D341Med (cell line): ENCODE results near the gene TLCD2.
A peak's percentile ranks its signal among the peaks of the same experiment; 100 is the strongest.
"Not testable (repeated sequence)": the region's sequence is repeated elsewhere in the genome, so short reads cannot be mapped to it uniquely, and the experiment has no call there.

Experiments used
- DNase-seq: peaks from one replicate; pipeline ENCODE4 v3.0.0; 2012; ENCODE audit warnings: low spot score

Gene TLCD2

DNA sequence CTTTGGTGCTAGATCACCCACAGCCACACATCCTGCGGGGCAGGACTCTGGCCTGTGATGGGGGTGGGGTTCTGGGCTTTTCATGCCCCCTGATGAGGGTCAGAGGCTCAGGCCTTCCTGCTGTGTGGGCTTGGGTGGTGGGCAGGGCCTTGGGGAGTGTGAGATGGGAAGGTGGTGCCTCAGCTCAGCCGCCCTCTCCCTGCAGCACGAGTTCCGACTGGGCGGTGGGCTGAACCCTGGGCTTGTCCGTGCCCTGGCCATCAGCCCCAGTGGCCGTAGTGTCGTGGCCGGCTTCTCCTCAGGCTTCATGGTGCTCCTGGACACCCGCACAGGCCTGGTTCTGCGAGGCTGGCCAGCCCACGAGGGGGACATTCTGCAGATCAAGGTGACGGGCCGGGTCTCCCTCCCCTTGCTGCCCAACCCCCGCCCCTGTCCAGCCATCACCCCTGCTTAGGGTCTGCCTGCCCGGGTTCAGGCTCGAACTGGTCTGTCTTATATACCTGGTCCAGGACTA is 25.7 kb upstream of the TLCD2 start:
- DNase-seq: no peak

DNA sequence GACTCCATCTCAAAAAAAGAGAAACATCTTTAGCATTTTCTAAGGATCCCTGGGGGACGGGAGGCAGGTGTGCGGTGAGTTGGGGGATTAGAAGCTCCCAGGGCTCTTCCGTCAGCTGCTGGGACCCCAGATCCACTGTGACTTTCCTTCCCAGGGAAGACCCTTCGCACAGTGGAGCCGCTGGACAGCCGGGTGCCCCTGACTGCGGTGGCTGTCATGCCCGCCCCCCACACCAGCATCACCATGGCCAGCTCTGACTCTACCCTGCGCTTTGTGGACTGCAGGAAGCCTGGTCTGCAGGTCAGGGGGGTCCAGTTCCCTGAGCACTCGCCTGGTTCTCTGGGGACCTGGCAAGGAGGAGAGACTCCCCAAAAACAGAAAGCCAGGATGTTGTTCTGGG is 25.2 kb upstream of the TLCD2 start:
- no peak for DNase-seq

DNA sequence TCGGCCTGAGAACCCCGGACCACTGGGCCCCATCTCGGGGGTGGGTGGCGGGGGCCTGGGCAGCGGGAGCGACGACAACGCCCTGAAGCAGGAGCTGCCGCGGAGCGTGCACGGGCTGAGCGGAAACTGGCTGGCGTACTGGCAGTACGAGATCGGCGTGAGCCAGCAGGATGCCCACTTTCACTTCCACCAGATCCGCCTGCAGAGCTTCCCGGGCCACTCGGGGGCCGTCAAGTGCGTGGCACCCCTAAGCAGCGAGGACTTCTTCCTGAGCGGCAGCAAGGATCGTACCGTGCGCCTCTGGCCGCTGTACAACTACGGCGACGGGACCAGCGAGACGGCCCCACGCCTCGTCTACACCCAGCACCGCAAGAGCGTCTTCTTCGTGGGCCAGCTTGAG is 23.6 kb upstream of the TLCD2 start:
- no peak for DNase-seq

DNA sequence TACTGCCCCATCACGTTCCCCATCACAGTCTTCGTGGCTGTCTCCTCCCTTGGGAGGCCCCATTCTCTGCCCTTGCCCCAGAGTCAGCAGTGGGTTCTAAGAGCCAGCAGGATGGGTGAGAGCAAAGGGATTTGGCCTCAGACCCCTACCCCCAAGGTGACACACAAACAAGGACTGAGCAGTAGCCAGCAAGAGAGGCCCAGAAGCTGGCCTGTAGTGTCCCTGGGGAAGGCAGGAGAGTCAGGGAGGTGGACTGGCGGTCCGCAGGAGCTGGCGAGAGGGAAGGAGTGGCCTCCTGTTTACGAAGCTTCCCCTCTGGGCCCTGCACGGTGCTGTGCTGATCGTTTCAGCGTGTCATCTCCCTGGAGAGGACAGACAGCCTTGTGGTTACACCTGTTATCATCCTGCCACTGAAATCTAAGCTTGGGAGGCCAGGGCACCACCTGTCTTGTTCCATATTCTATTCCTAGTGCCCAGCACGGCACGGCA is 22.7 kb upstream of the TLCD2 start:
- DNase-seq: no peak

DNA sequence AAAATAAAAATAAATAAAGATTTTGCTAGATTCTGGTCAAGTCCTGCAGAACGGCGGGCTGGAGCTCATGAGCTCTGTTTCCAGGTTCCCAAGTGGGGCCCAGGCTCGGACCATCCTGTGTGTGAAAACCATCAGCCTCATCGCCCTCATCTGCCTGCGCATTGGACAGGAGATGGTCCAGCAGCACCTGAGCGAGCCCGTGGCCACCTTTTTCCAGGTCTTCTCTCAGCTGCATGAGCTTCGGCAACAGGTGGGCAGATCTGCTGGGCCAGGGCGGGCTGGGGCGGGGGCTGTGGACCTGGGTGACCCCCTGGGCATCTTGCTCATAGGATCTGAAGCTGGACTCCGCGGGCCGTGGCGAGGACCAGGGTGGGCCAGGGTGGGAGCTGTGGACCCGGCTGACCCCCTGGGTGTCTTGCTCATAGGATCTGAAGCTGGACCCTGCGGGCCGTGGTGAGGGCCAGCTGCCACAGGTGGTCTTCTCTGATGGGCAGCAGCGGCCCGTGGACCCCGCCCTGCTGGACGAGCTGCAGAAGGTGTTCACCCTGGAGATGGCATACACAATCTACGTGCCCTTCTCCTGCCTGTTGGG is 22.2 kb upstream of the TLCD2 start:
- DNase-seq: no peak

DNA sequence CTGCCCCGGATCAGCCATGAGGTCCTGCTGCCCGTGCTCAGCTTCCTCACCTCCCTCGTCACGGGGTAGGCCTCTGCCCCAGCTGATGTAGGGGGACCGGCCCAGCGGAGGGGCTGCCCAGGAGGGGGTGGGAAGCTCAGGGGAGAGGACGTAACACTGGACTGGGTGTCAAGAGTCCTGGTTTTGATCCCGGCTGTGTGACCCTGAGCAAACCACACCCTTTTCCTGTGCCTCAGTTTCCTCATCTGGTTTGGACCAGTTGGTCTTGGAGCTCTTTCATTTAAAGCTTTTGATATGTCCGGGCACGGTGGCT is 21.0 kb upstream of the TLCD2 start:
- DNase-seq: no peak

DNA sequence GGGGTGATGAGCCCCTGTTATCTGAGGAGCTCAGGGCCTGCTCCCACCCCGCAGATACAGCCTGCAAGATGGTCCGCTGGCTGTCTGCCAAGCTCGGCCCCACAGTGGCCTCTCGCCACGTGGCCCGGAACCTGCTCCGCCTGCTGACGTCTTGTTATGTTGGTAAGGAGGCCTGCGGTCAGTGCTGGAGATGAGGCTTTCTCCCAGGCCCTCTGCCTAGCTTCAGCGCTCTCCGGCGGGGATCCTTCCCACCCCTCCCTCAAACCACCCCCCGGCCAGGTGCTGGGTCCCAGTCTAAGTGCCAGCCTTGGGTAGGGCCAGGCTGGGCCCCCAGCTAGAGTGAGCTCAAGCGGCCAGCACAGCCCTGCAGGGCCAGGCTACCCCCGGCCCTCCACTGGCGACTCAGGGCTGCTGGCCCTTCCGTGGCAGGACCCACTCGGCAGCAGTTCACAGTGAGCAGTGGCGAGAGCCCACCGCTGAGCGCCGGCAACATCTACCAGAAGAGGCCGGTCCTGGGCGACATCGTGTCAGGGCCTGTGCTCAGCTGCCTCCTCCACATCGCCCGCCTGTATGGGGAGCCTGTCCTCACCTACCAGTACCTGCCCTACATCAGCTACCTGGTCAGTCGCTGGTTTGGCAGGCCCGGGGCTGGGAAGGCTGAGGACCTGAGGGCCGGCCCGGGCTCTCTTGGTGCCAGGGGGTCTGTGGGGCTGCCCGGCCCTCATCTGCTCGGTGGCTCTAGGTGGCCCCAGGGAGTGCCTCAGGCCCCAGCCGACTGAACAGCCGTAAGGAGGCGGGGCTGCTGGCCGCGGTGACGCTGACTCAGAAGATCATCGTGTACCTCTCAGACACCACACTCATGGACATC is 20.4 kb upstream of the TLCD2 start:
- DNase-seq: no peak

DNA sequence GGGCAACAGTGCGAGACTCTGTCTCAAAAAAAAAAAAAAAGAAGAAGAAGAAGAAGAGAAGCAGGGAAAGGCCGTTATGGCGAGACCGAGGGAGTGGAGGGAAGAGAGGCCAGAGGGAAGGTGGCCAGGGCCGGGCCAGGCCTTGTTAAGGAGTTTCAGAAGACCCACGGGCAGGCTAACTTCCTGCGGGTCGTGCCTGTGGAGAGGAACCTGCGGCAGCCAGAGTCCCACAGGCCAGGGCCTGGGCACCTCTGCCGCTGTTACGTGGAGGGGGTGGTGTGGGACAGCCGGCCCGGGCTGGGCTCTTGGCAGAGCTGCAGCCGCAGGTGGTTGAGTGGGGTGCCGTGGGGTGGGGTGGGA is 19.8 kb upstream of the TLCD2 start:
- DNase-seq: no peak

DNA sequence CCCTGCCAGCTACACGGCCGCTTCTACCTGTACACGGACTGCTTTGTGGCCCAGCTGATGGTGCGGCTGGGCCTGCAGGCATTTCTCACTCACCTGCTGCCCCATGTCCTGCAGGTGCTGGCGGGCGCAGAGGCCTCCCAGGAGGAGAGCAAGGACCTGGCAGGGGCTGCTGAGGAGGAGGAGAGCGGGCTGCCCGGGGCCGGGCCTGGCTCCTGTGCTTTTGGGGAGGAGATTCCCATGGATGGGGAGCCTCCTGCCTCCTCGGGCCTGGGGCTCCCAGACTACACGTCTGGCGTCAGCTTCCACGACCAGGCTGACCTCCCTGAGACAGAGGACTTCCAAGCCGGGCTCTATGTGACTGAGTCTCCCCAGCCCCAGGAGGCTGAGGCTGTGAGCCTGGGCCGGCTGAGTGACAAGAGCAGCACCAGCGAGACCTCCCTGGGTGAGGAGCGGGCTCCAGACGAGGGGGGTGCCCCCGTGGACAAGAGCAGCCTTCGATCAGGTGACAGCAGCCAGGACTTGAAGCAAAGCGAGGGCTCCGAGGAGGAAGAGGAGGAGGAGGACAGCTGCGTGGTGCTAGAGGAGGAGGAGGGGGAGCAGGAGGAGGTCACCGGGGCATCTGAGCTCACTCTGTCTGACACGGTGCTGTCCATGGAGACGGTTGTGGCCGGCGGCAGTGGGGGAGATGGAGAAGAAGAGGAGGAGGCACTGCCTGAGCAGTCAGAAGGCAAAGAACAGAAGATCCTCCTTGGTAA is 17.9 kb upstream of the TLCD2 start:
- DNase-seq: no peak

DNA sequence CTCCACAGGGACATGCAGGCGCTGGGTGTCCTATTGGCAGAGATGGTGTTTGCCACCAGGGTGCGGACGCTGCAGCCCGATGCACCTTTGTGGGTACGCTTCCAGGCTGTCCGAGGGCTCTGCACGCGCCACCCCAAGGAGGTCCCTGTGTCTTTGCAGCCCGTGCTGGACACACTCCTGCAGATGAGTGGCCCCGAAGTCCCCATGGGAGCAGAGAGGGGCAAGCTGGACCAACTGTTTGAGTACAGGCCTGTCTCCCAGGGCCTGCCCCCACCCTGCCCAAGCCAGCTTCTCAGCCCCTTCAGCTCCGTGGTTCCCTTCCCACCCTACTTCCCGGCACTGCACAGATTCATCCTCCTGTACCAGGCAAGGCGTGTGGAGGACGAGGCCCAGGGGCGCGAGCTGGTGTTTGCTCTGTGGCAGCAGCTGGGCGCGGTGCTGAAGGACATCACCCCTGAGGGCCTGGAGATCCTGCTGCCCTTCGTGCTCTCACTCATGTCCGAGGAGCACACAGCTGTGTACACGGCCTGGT is 17.1 kb upstream of the TLCD2 start:
- no peak for DNase-seq

DNA sequence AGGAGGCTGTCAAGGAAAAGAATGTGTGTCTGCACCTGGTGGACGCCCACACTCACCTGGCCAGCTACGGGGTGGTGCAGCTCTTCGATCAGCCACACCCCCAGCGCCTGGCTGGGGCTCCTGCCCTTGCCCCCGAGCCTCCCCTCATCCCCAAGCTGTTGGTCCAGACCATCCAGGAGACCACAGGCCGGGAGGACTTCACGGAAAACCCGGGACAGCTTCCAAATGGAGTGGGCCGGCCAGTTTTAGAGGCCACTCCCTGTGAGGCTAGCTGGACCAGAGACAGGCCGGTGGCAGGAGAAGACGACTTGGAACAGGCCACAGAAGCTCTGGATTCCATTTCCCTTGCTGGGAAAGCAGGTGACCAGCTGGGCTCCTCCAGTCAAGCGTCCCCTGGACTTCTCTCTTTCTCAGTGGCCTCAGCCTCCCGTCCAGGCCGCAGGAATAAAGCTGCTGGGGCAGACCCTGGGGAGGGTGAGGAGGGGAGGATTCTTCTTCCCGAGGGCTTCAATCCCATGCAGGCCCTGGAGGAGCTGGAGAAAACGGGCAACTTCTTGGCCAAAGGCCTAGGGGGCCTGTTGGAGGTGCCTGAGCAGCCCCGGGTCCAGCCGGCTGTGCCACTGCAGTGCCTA is 16.6 kb upstream of the TLCD2 start:
- DNase-seq: no peak

DNA sequence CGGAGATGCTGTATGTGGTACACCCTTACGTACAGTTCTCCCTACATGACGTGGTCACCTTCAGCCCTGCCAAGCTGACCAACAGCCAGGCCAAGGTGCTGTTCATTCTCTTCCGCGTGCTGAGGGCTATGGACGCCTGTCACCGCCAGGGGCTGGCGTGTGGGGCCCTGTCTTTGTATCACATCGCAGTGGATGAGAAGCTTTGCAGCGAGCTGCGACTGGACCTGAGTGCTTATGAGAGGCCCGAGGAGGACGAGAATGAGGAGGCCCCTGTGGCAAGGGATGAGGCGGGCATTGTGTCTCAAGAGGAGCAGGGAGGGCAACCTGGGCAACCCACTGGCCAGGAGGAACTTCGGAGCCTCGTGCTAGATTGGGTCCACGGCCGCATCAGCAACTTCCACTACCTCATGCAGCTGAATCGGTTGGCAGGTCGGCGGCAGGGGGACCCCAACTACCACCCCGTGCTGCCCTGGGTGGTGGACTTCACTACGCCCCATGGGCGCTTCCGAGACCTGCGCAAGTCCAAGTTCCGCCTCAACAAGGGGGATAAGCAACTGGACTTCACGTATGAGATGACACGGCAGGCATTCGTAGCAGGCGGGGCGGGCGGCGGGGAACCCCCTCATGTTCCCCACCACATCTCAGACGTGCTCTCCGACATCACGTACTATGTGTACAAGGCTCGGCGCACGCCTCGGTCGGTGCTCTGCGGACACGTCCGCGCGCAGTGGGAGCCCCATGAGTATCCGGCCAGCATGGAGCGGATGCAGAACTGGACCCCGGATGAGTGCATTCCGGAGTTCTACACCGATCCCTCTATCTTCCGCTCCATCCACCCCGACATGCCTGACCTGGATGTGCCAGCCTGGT is 15.7 kb upstream of the TLCD2 start:
- no peak for DNase-seq

DNA sequence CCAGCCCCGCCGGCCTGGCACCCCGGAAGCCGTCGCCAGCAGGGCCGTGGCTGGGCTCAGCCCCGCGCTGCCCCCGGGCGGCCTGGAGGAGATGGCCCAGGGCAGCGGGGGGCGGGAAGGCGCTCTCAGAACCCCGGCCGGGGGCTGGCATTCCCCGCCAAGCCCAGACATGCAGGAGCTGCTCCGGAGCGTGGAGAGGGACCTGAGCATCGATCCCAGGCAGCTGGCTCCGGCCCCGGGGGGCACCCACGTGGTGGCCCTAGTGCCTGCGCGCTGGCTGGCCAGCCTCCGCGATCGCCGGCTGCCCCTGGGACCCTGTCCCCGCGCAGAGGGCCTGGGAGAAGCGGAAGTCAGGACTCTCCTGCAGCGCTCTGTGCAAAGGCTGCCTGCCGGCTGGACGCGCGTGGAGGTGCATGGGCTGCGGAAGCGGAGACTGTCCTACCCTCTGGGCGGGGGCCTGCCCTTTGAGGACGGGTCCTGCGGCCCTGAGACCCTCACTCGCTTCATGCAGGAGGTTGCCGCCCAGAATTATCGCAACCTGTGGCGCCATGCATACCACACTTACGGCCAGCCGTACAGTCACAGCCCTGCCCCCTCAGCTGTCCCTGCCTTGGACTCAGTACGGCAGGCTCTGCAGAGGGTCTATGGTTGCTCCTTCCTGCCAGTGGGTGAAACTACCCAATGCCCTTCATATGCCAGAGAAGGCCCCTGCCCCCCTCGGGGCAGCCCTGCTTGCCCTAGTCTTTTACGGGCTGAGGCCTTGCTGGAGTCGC is 14.9 kb upstream of the TLCD2 start:
- no peak for DNase-seq

DNA sequence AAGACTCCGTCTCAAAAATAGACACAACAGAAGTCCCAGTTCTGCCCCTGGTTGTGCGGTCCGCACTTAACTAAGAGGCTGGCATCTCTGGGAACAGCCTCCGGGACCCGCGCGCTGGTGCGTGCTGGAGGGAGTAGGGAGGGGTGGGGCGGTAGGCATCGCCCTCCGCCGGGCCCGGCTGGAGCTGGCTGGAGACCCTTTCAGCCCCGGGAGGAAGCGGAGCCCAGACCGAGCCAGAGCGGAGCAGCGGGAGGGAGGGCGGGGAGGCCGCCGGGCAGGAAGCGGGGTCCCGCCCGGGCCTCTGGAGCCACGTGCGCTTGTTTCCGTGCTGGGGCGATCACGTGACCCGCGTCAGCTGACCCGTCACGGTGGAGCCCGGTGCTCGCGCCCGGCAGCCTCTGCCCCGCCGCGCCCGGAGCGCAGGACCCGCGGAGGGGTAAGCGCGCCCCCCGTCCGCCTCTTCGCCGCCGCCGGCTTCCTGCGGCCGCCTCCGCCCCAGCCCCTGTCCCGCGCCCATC is 14.2 kb upstream of the TLCD2 start, which contains the start of gene WDR81:
Gene WDR81, plus strand, starts transcription at position 354 of the 518 bp plus-strand sequence. CDS start 256 bp downstream, outside the sequence.
- DNase-seq: peak; percentile 90

DNA sequence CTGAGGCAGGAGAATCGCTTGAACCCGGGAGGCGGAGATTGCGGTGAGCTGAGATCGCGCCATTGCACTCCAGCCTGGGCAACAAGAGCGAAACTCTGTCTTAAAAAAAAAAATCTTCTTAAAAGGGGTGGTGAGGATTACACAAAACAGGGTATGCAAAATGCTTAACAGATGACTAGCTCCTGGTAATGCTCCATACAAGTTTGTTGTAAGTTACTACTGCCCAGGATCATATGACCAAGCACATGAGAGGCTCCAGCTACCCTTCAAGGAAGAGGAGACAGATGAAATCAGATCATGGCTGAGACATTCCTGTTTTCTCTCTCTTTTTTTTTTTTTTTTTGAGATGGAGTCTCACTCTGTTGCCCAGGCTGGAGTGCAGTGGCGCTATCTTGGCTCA is 11.8 kb upstream of the TLCD2 start:
- not testable (repeated sequence) for DNase-seq

DNA sequence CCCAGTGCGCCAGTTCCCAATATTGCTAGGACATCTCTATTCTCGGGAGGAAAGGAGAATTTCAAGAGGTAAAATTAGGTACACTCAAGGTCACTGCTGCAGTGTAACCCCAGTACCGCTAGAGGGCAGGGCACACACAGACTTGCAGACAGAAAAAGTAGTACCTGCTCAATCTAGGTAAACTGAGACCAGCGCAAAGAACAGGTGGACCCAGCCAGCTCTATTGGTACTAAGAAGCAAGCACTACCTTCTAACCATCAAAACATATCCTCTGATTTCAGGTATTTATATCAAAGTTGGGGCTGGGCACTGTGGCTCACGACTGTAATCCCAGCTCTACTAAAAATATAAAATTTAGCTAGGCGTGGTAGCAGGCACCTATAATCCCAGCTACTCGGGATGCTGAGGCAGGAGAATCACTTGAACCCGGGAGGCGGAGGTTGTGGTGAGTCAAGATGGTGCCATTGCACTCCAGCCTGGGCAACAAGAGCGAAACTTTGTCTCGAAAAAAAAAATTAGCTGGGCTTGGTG is 10.7 kb upstream of the TLCD2 start:
- no peak for DNase-seq

DNA sequence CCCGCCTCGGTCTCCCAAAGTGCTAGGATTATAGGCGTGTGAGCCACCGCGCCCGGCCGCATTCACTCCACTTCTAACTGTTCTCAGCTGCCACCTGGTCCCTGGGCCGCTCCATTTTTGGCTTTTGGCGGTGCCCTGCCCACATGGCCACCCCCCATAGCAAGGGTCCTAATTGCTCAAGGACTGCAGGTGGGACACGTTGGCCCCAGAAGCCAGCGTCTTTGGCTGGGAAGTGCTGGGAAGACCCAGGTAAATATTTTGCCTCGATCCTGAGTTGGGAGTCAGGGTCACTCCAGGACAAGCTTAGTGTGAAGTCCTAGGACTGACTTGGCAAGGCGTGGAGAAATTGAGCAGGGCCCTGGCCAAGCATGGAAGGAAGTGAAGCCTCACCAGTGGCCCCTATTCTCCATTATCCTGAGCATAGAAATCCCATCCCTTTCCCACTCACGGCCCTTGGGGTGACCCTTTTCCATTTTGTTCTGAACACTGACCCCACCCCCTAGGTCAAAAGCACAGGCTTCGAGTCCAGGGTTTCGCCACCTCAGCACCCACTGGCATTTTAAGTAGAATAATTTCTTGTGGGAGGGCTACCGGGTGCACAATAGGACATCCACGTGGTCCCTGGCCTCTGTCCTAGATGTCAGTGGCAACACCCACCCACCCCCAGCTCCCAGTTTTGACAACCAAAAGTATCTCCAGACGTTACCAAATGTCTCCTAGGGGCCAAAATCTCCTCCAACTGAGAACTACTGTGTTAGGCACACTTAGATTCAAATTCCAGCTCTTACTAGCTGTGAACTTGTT is 8.4 kb upstream of the TLCD2 start:
- DNase-seq: no peak

DNA sequence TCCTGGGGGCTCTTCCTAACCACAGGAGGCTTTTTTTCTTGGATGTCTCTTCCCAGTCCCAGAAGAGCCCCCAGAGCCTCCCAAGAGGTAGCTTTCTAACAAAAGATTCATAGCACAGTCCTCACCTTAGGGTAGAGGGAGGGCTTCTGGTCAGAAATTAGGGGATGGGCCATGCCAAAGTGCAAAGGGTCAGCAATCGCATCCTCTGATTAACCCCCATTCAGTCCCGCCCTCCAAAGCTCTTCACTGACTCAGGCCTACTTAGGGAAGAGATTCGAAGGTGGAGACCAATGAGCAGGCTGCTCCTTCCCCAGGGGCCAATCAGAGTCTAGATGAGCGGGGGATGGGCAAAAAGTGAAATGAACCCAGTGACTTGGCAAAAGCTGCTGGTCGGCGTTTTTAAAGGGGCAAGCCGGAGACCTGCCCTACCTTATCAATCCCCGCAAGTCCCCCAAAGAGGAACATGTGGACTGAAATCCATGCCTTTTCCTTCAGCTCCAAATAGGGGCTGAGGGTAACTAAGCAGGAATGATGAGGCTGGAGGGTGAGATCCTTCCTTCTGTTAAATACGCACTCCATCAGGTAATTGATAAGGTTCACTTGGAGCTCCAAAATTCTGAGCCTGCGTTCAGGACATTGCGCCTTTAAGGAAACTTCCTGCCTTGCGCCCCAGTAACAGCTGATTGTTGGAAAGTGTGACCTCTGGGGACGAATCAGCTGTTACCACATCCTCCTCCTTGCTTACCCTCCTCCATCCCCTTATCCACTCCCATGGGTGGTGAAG is 6.9 kb upstream of the TLCD2 start:
- DNase-seq: peak; percentile 77
